Mammary epithelial cell (primary cell): Measurements from ENCODE around the gene CNRIP1.

Experiments used
- CTCF ChIP-seq, 2 donors: IDR thresholded peaks in 1 of 2; conservative IDR thresholded peaks in 1 of 2; 2 replicates each; pipeline ENCODE4 v1.5.1; 2011 to 2012; ENCODE audit warnings: inconsistent platforms in 2 of 2, low read length in 2 of 2, mild to moderate bottlenecking in 2 of 2, control low read depth in 1 of 2, low read depth in 1 of 2; ENCODE audit not compliant: insufficient read depth in 1 of 2; ENCODE audit errors: extremely low read depth in 1 of 2
- EZH2 ChIP-seq: IDR thresholded peaks from 2 replicates; pipeline ENCODE4 v1.6.1; 2012; ENCODE audit warnings: low read length, inconsistent platforms, borderline replicate concordance

DNA sequence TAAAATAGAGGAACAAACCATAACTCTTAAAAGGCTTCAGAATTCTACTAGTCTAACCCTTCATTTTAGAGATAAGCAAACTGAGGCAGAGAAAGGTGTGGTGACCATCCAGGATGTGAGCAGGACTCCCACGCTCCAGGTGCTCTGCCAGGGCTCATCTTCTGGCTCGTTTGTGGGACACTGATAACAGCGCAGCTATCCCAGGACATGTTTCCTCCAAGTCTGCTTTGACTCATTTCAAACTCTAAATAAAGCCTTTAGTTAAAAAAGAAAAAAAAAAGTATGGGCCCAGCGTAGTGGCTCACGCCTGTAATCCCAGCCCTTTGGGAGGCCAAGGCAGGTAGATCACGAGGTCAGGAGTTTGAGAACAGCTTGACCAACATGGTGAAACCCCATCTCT is 28.4 kb downstream of the CNRIP1 start:
- TF ChIP-seq CTCF (conservative IDR thresholded peaks at IDR 0.05 in 1 of 2, IDR thresholded peaks at IDR 0.05 in 1 of 2; ENCODE audit: extremely low read depth in 1 of 2, insufficient read depth in 1 of 2, low read depth in 1 of 2, low read length in 2 of 2) (no peak), EZH2 (no peak)
